GM12878 (cell line): Measurements from ENCODE around the gene SLC25A3. TPM values are rescaled to one million over a fixed set of nuclear protein-coding genes. Genes with fewer than 3 reads are reported as not detected.
A peak's percentile ranks its signal among the peaks of the same experiment; 100 is the strongest.

Experiments
- ATAC-seq: fragments of 200-7000 bp; cut with Tn5 transposase; 3 replicates; pipeline ENCODE4 v1.9.1; 2020; ENCODE audit warnings: mild to moderate bottlenecking, moderate library complexity
- BruUV-seq: library from RNA; stranded (reverse); fragments of 400-500 nt; replicated peaks from 2 replicates; lab custom pipeline; 2021; lab: Mats Ljungman, UMichigan
- CTCF ChIA-PET: fragments of 300-600 bp; sonication (Branson Sonifier 250); formaldehyde crosslinking; extraction: SDS; loops from one replicate; lab custom pipeline; 2021; ENCODE audit warnings: inconsistent platforms; lab: Yijun Ruan, JAX
- POLR2A ChIA-PET: fragments of 350-600 bp; formaldehyde crosslinking; extraction: SDS; loops from one replicate; lab custom pipeline; 2021; ENCODE audit warnings: inconsistent platforms; lab: Charles Lee
- RAD21 ChIA-PET: fragments of 300-600 bp; sonication (Branson Sonifier 250); formaldehyde crosslinking; loops from one replicate; lab custom pipeline; 2023; ENCODE audit warnings: antibody characterized with exemption; ENCODE audit not compliant: unreplicated experiment; lab: Charles Lee
- SMC1A ChIA-PET: fragments of 300-600 bp; sonication (Branson Sonifier 250); formaldehyde crosslinking; loops from one replicate; lab custom pipeline; 2023; ENCODE audit not compliant: unreplicated experiment, uncharacterized antibody; lab: Charles Lee
- DNase-seq: peaks from one replicate; pipeline ENCODE4 v3.0.0-alpha.2; 2011; ENCODE audit warnings: low read depth, low spot score
- FAIRE-seq: peaks from 3 replicates; lab custom pipeline; 2011; peaks lifted over from hg19 to GRCh38; lab: Jason Lieb, UNC
- H2AFZ ChIP-seq: 2 replicates; pipeline ENCODE4 v1.6.0; 2011; ENCODE audit warnings: low read depth, low read length, control low read depth; ENCODE audit not compliant: control insufficient read depth
- H3K27ac ChIP-seq: 2 replicates; pipeline ENCODE4 v1.5.1; 2011; ENCODE audit warnings: control low read depth; ENCODE audit not compliant: control insufficient read depth, insufficient read depth
- H3K27me3 ChIP-seq, 2 experiments: replicated peaks in 1 of 2; 2 replicates each; pipeline versions ENCODE4 v1.6.0 to v1.6.1; 2011; ENCODE audit warnings: low read length in 1 of 2; ENCODE audit not compliant: control insufficient read depth in 2 of 2, insufficient read depth in 2 of 2
- H3K36me3 ChIP-seq, 2 experiments: 2 replicates each; pipeline ENCODE4 v1.5.1; 2011; ENCODE audit warnings: low read length in 1 of 2; ENCODE audit not compliant: control insufficient read depth in 2 of 2, insufficient read depth in 2 of 2
- H3K4me1 ChIP-seq: 2 replicates; pipeline ENCODE4 v1.6.1; 2011; ENCODE audit warnings: mild to moderate bottlenecking, low read length, moderate library complexity, mixed read lengths; ENCODE audit not compliant: control insufficient read depth, insufficient read depth
- H3K4me2 ChIP-seq: 2 replicates; pipeline ENCODE4 v1.6.0; 2011; ENCODE audit warnings: control low read depth; ENCODE audit not compliant: control insufficient read depth, insufficient read depth
- H3K4me3 ChIP-seq: fragments of 200-600 bp; sonication (generic); 2 replicates; pipeline ENCODE4 v1.5.1; 2016
- H3K79me2 ChIP-seq: 2 replicates; pipeline ENCODE4 v1.6.0; 2011; ENCODE audit warnings: low read length; ENCODE audit not compliant: control insufficient read depth, insufficient read depth
- H3K9ac ChIP-seq: 2 replicates; pipeline ENCODE4 v1.8.0; 2011; ENCODE audit warnings: low read length, control low read depth, mixed read lengths; ENCODE audit not compliant: control insufficient read depth, insufficient read depth
- H3K9me3 ChIP-seq: replicated peaks from 3 replicates; pipeline ENCODE4 v1.5.1; 2011; ENCODE audit warnings: mild to moderate bottlenecking, low read length; ENCODE audit not compliant: control insufficient read depth, insufficient read depth
- H4K20me1 ChIP-seq: 2 replicates; pipeline ENCODE4 v1.6.0; 2011; ENCODE audit not compliant: control insufficient read depth, insufficient read depth
- ATF7 ChIP-seq: fragments of 450-650 bp; IDR thresholded peaks from 2 replicates; pipeline ENCODE4 v1.6.1; 2016; ENCODE audit warnings: low read depth, mild to moderate bottlenecking
- CBX5 ChIP-seq: sonication (generic); IDR thresholded peaks from 2 replicates; pipeline ENCODE4 v1.6.1; 2016; ENCODE audit warnings: low read depth, moderate library complexity, mild to moderate bottlenecking, inconsistent platforms
- DPF2 ChIP-seq: fragments of 450-650 bp; IDR thresholded peaks from 2 replicates; pipeline ENCODE4 v1.6.1; 2017; ENCODE audit warnings: mild to moderate bottlenecking
- JUNB ChIP-seq: IDR thresholded peaks from 2 replicates; pipeline ENCODE4 v1.6.1; 2016; ENCODE audit warnings: antibody characterized with exemption, mild to moderate bottlenecking
- MTA2 ChIP-seq: fragments of 450-650 bp; IDR thresholded peaks from 2 replicates; pipeline ENCODE4 v1.6.1; 2016; ENCODE audit warnings: low read depth, mild to moderate bottlenecking, moderate library complexity
- NKRF ChIP-seq: fragments of 450-650 bp; conservative IDR thresholded peaks from 2 replicates; pipeline ENCODE4 v1.6.1; 2017; ENCODE audit warnings: mild to moderate bottlenecking, moderate library complexity
- NRF1 ChIP-seq: conservative IDR thresholded peaks from 2 replicates; pipeline ENCODE4 v1.6.1; 2011; ENCODE audit warnings: mild to moderate bottlenecking, low read depth, low read length, improper control_type of control experiment
- PAX5 ChIP-seq: IDR thresholded peaks from 2 replicates; pipeline ENCODE4 v1.6.1; 2011; ENCODE audit warnings: low read depth, low read length, borderline replicate concordance
- PAX8 ChIP-seq: fragments of 450-650 bp; IDR thresholded peaks from 2 replicates; pipeline ENCODE4 v1.6.1; 2017; ENCODE audit warnings: mild to moderate bottlenecking, moderate library complexity
- PBX3 ChIP-seq: IDR thresholded peaks from 2 replicates; pipeline ENCODE4 v1.6.1; 2011; ENCODE audit warnings: mild to moderate bottlenecking, low read depth, low read length, moderate library complexity; ENCODE audit not compliant: insufficient replicate concordance
- PKNOX1 ChIP-seq: fragments of 450-650 bp; IDR thresholded peaks from 2 replicates; pipeline ENCODE4 v1.6.1; 2016; ENCODE audit warnings: mild to moderate bottlenecking
- POLR2AphosphoS2 ChIP-seq: IDR thresholded peaks from 2 replicates; pipeline ENCODE4 v1.6.1; 2011; ENCODE audit warnings: low read depth, mild to moderate bottlenecking, low read length, improper control_type of control experiment, moderate library complexity
- RCOR1 ChIP-seq: conservative IDR thresholded peaks from 2 replicates; pipeline ENCODE4 v1.6.1; 2012; ENCODE audit warnings: low read depth, low read length, improper control_type of control experiment
- RELA ChIP-seq: fragments of 450-650 bp; IDR thresholded peaks from 2 replicates; pipeline ENCODE4 v1.8.0; 2014; ENCODE audit warnings: borderline replicate concordance; ENCODE audit not compliant: partially characterized antibody
- RELB ChIP-seq: fragments of 450-650 bp; IDR thresholded peaks from 2 replicates; pipeline ENCODE4 v1.6.1; 2017; ENCODE audit warnings: low read depth, mild to moderate bottlenecking, moderate library complexity
- RUNX3 ChIP-seq: IDR thresholded peaks from 2 replicates; pipeline ENCODE4 v1.6.1; 2012; ENCODE audit warnings: low read length, inconsistent platforms
- ZZZ3 ChIP-seq: IDR thresholded peaks from 2 replicates; pipeline ENCODE4 v1.6.1; 2011; ENCODE audit warnings: low read depth; ENCODE audit not compliant: control insufficient read depth, insufficient read length
- WGBS: methylation state at CpG from one replicate; pipeline ENCODE4 v1.1.6; 2016; ENCODE audit warnings: low lambda C conversion rate; ENCODE audit not compliant: insufficient replicate concordance, insufficient coverage; ENCODE audit errors: missing lambda C conversion rate; 5-methylcytosine and 5-hydroxymethylcytosine counted together
- in situ Hi-C: fragments of 300-500 bp; cut with MboI; formaldehyde crosslinking; loops from 9 replicates; pipeline ENCODE4 v1.14.3; 2018; ENCODE audit warnings: mixed read lengths
- intact Hi-C: fragments of 100-400 bp; cut with micrococcal nuclease; formaldehyde crosslinking; loops from one replicate; pipeline ENCODE4 v1.14.2; 2022; ENCODE audit not compliant: unreplicated experiment
- polyA plus RNA-seq, 11 experiments: library from polyadenylated mRNA; depleted of rRNA in 4 of 11; unstranded in 6 of 11; stranded (reverse) in 5 of 11; fragments of >200 nt; fragmentation: Nextera tagmentation in 4 of 11; fragmentation: Illumina TruSeq in 1 of 11; extraction: Ambion mirVana in 4 of 11; extraction: Trizol in 1 of 11; gene quantifications; 1 replicate in 1 of 11; 2 replicates in 10 of 11; pipeline versions ENCODE4 v1.2.1 to v1.2.3, GENCODE V29; 2011 to 2016; ENCODE audit warnings: inconsistent platforms in 2 of 11, missing spikeins in 2 of 11, low read depth in 1 of 11
- total RNA-seq, 4 experiments: library from RNA; depleted of rRNA in 3 of 4; stranded (reverse); fragments of >200 nt in 3 of 4; fragmentation: Illumina TruSeq in 1 of 4; extraction: Trizol in 1 of 4; gene quantifications; 2 replicates each; pipeline versions ENCODE4 v1.2.1 to v1.2.3, GENCODE V29; 2013 to 2021

The SLC25A3 gene
- total and polyA plus RNA-seq, 10 of the 15 experiments (the other 5 are each of a cell fraction or from before 2014, with no cell fraction given), result 314 to 700 (median 589) TPM

GRCh38 chr12:98635657-98636323 lies 42.3 kb downstream of the SLC25A3 start:
- peaks cover 46% of the 10 kb centered on the region for H3K79me2 ChIP-seq
- no peaks in the 10 kb centered on the region; the same call in 2 of the 3 replicates for H3K9me3 ChIP-seq
- H3K4me1 ChIP-seq, result peaks cover 20% of the 10 kb centered on the region
- peaks cover 3% of the 10 kb centered on the region; the same call in 1 of the 2 replicates for H4K20me1 ChIP-seq
- WGBS, result 30% methylated on average over 4 of the region's 4 CpGs
- H3K36me3 ChIP-seq, result peaks cover 4 to 9% of the 10 kb centered on the region in 2 experiments; a peak in 3 of 4 replicates
- FAIRE-seq (peak; percentile 81), ATAC-seq (peak; percentile 92), DNase-seq (peak; percentile 44)
- ChIA-PET RAD21 (interaction anchor here (0.9 to 2.0 kb wide), 6 partner anchors 8 to 69 kb away, joined by 3 to 6 read pairs (median 4); partner anchors contain the start of gene IKBIP), SMC1A (interaction anchor here (0.9 to 6.4 kb wide), 12 partner anchors 8 to 117 kb away, joined by 3 to 54 read pairs (median 4); partner anchors contain the start of gene SLC25A3), POLR2A (interaction anchor here (0.5 to 8.6 kb wide), 8 partner anchors 8 to 118 kb away, joined by 4 to 49 read pairs (median 4); partner anchors contain the start of genes IKBIP and SLC25A3), CTCF (interaction anchor here (0.6 to 3.5 kb wide), 9 partner anchors 8 to 481 kb away, joined by 3 to 17 read pairs (median 3); no protein-coding TSS in a partner anchor)
- intact Hi-C loops, result no loop called here
- no TSS peak for BruUV-seq
- in situ Hi-C loops, result no loop called here
- H3K27ac ChIP-seq, result peak overlapping the region; percentile 37; the same call in 1 of the 2 replicates
- H2AFZ ChIP-seq, result no peak overlapping the region
- peak overlapping the region; percentile 75 for H3K4me2 ChIP-seq
- no peaks in the 10 kb centered on the region for H3K27me3 ChIP-seq
- H3K4me3 ChIP-seq, result peak overlapping the region; percentile 16; the same call in 1 of the 2 replicates
- peak overlapping the region; percentile 40 for H3K9ac ChIP-seq
- TF ChIP-seq ZZZ3 (no peak), JUNB (peak; percentile 44; the same call in 1 of the 2 replicates), PAX8 (peak; percentile 91), DPF2 (no peak), CBX5 (no peak), PBX3 (no peak), POLR2AphosphoS2 (no peak), RELA (no peak), NKRF (no peak), NRF1 (no peak), PKNOX1 (peak; percentile 55; the same call in 1 of the 2 replicates), RCOR1 (no peak), RUNX3 (0 out of 2 replicates have a peak, but pooled peaks have one; percentile 11), ATF7 (no peak), RELB (0 out of 2 replicates have a peak, but pooled peaks have one; percentile 19), MTA2 (peak; percentile 79; the same call in 1 of the 2 replicates), PAX5 (peak; percentile 82; the same call in 1 of the 2 replicates)
